HepG2 (cell line): ENCODE measurements around the gene MYO9A.

Experiments
- ARNT2 ChIP-seq: sonication (generic); formaldehyde crosslinking; IDR thresholded peaks from 2 replicates; pipeline ENCODE4 v1.8.0; 2022; ENCODE audit warnings: mild to moderate bottlenecking, low read depth, missing genetic modification reagents, moderate library complexity
- MAZ ChIP-seq, 2 experiments: sonication (generic) in 1 of 2; formaldehyde crosslinking in 1 of 2; IDR thresholded peaks; 2 replicates each; pipeline versions ENCODE4 v1.5.0 to v1.6.1; 2012 to 2020; ENCODE audit warnings: low read depth in 2 of 2, mild to moderate bottlenecking in 2 of 2, borderline replicate concordance in 1 of 2, improper control_type of control experiment in 1 of 2, low read length in 1 of 2, missing genetic modification reagents in 1 of 2, moderate library complexity in 1 of 2
- MTA3 ChIP-seq: sonication (generic); formaldehyde crosslinking; IDR thresholded peaks from 2 replicates; pipeline ENCODE4 v1.4.0; 2020; ENCODE audit warnings: missing genetic modification reagents
- PCBP2 ChIP-seq: fragments of 200-400 bp; formaldehyde crosslinking; optimal IDR thresholded peaks from 2 replicates; pipeline ENCODE3; 2018; ENCODE audit warnings: low read length, low read depth; ENCODE audit not compliant: poor library complexity, severe bottlenecking
- POLR2A ChIP-seq, 2 experiments: IDR thresholded peaks; 2 replicates each; pipeline ENCODE4 v1.6.1; 2011; ENCODE audit warnings: low read depth in 2 of 2, low read length in 2 of 2, mild to moderate bottlenecking in 1 of 2, moderate library complexity in 1 of 2; ENCODE audit not compliant: insufficient read depth in 1 of 2
- SNAPC2 ChIP-seq: sonication (generic); formaldehyde crosslinking; IDR thresholded peaks from 2 replicates; pipeline ENCODE4 v1.8.1; 2022; ENCODE audit warnings: mild to moderate bottlenecking, missing genetic modification reagents
- TARDBP ChIP-seq: sonication (generic); formaldehyde crosslinking; IDR thresholded peaks from 2 replicates; pipeline ENCODE4 v1.8.0; 2022; ENCODE audit warnings: mild to moderate bottlenecking, missing genetic modification reagents
- ZMAT3 ChIP-seq: sonication (generic); formaldehyde crosslinking; conservative IDR thresholded peaks from 2 replicates; pipeline ENCODE4 v1.7.0; 2021; ENCODE audit warnings: missing genetic modification reagents
- ZNF564 ChIP-seq: sonication (generic); formaldehyde crosslinking; IDR thresholded peaks from 2 replicates; pipeline ENCODE4 v1.8.1; 2023; ENCODE audit warnings: mild to moderate bottlenecking, missing genetic modification reagents
- TF ChIP-seq, protein P1 (sequence below): sonication (generic); formaldehyde crosslinking; IDR thresholded peaks from 2 replicates; pipeline ENCODE4 v1.4.0; 2020; ENCODE audit warnings: missing genetic modification reagents
- TF ChIP-seq, protein P2 (sequence below): sonication (generic); formaldehyde crosslinking; IDR thresholded peaks from 2 replicates; pipeline ENCODE4 v1.5.0; 2020; ENCODE audit warnings: mild to moderate bottlenecking, missing genetic modification reagents, moderate library complexity

DNA sequence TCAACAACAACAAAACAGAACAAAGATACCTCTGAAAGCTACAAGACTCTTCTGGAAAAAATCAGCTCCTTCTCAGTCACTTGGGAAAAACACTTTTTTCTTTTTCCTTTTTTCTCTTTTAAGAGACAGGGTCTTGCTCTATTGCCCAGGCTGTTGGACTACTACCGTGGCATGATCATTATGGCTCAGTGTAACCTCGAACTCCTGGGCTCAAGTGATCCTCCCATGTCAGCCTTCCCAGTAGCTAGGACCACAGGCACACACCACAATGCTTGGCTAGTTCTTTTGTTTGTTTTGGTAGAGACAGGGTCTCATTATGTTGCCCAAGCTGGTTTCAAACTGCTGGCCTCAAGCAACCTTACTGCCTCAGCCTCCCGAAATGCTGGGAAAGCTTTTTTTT, 12.8 kb downstream of the MYO9A start:
- TF ChIP-seq PCBP2 (no peak), MTA3 (CRISPR knock-in tag) (no peak), ZMAT3 (CRISPR knock-in tag) (no peak), MAZ (IDR thresholded peaks at IDR 0.05; ENCODE audit: borderline replicate concordance, low read depth, low read length) (no peak), MAZ (CRISPR knock-in tag; IDR thresholded peaks at IDR 0.05; ENCODE audit: low read depth) (no peak), SNAPC2 (CRISPR knock-in tag) (no peak), TARDBP (no peak), POLR2A (IDR thresholded peaks at IDR 0.05; ENCODE audit: insufficient read depth in 1 of 2, low read depth in 2 of 2, low read length in 2 of 2) (no peak), ARNT2 (no peak), ZNF564 (CRISPR knock-in tag) (no peak)
- TF ChIP-seq, protein P1, sequence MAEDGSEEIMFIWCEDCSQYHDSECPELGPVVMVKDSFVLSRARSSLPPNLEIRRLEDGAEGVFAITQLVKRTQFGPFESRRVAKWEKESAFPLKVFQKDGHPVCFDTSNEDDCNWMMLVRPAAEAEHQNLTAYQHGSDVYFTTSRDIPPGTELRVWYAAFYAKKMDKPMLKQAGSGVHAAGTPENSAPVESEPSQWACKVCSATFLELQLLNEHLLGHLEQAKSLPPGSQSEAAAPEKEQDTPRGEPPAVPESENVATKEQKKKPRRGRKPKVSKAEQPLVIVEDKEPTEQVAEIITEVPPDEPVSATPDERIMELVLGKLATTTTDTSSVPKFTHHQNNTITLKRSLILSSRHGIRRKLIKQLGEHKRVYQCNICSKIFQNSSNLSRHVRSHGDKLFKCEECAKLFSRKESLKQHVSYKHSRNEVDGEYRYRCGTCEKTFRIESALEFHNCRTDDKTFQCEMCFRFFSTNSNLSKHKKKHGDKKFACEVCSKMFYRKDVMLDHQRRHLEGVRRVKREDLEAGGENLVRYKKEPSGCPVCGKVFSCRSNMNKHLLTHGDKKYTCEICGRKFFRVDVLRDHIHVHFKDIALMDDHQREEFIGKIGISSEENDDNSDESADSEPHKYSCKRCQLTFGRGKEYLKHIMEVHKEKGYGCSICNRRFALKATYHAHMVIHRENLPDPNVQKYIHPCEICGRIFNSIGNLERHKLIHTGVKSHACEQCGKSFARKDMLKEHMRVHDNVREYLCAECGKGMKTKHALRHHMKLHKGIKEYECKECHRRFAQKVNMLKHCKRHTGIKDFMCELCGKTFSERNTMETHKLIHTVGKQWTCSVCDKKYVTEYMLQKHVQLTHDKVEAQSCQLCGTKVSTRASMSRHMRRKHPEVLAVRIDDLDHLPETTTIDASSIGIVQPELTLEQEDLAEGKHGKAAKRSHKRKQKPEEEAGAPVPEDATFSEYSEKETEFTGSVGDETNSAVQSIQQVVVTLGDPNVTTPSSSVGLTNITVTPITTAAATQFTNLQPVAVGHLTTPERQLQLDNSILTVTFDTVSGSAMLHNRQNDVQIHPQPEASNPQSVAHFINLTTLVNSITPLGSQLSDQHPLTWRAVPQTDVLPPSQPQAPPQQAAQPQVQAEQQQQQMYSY (CRISPR knock-in tag) = no peak
- TF ChIP-seq, protein P2, sequence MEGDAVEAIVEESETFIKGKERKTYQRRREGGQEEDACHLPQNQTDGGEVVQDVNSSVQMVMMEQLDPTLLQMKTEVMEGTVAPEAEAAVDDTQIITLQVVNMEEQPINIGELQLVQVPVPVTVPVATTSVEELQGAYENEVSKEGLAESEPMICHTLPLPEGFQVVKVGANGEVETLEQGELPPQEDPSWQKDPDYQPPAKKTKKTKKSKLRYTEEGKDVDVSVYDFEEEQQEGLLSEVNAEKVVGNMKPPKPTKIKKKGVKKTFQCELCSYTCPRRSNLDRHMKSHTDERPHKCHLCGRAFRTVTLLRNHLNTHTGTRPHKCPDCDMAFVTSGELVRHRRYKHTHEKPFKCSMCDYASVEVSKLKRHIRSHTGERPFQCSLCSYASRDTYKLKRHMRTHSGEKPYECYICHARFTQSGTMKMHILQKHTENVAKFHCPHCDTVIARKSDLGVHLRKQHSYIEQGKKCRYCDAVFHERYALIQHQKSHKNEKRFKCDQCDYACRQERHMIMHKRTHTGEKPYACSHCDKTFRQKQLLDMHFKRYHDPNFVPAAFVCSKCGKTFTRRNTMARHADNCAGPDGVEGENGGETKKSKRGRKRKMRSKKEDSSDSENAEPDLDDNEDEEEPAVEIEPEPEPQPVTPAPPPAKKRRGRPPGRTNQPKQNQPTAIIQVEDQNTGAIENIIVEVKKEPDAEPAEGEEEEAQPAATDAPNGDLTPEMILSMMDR = no peak
